OCI-LY1 (cell line): ENCODE measurements around the gene RAB11B.
"Not testable (repeated sequence)": the region's sequence is repeated elsewhere in the genome, so short reads cannot be mapped to it uniquely, and the experiment has no call there.

ENCODE experiments used
- EZH2 ChIP-seq: fragments of 200-600 bp; sonication (generic), shearing (Covaris generic); IDR thresholded peaks from 2 replicates; pipeline ENCODE4 v1.8.0; 2017; ENCODE audit warnings: borderline replicate concordance, mixed run types, mild to moderate bottlenecking, antibody characterized with exemption, low read length, moderate library complexity, mixed read lengths
- TF ChIP-seq, protein P1 (sequence below): fragments of 200-600 bp; sonication (generic), shearing (Covaris generic); IDR thresholded peaks from 2 replicates; pipeline ENCODE4 v1.5.1; 2017; ENCODE audit warnings: mild to moderate bottlenecking, antibody characterized with exemption, low read length, moderate library complexity, mixed read lengths

DNA sequence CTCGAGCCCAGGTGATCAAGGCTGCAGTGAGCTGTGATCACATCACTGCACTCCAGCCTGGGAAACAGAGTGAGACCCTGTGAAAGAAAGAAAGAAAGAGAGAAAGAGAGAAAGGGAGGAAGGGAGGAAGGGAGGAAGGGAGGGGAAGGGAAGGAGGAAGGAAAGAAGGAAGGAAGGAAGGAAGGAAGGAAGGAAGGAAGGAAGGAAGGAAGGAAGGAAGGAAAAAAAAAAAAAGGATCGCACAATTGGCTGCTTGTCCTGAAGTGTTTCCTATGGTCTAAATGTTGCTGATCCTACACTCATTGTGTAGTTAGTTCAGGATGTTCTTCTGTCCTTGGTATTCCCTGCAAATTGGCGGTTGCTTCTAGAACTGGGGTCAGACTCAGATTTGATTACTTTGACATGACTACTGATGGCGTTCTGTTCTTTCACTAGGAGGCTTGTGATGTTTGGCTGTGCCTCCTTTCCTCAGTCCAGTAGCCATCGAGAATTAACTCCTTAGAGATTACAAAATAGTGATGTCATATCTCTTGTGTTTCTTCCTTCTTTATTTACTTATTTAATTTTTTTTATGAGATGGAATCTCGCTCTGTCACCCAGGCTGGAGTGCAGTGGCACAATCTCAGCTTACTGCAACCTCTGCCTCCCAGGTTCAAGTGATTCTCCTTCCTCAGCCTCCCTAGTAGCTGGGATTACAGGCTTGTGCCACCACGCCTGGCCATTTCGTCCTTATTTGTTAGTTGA is 40.4 kb upstream of the RAB11B start:
- TF ChIP-seq, protein P1, sequence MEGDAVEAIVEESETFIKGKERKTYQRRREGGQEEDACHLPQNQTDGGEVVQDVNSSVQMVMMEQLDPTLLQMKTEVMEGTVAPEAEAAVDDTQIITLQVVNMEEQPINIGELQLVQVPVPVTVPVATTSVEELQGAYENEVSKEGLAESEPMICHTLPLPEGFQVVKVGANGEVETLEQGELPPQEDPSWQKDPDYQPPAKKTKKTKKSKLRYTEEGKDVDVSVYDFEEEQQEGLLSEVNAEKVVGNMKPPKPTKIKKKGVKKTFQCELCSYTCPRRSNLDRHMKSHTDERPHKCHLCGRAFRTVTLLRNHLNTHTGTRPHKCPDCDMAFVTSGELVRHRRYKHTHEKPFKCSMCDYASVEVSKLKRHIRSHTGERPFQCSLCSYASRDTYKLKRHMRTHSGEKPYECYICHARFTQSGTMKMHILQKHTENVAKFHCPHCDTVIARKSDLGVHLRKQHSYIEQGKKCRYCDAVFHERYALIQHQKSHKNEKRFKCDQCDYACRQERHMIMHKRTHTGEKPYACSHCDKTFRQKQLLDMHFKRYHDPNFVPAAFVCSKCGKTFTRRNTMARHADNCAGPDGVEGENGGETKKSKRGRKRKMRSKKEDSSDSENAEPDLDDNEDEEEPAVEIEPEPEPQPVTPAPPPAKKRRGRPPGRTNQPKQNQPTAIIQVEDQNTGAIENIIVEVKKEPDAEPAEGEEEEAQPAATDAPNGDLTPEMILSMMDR, result not testable (repeated sequence)
- TF ChIP-seq EZH2, result not testable (repeated sequence)
